Neural progenitor cell (in vitro differentiated cells): Measurements from ENCODE around the gene TDRKH. TPM values are rescaled to one million over a fixed set of nuclear protein-coding genes. Genes with fewer than 3 reads are reported as not detected.
"Not testable (repeated sequence)": the region's sequence is repeated elsewhere in the genome, so short reads cannot be mapped to it uniquely, and the experiment has no call there.

Experiments used
- DNase-seq: peaks from one replicate; pipeline ENCODE4 v3.0.0-alpha.2; 2016; ENCODE audit warnings: low spot score
- H2AFZ ChIP-seq: fragments of 200-600 bp; sonication (generic); replicated peaks from 2 replicates; pipeline ENCODE4 v1.6.1; 2016; ENCODE audit warnings: antibody characterized with exemption
- H3F3A ChIP-seq: fragments of 200-600 bp; sonication (generic); 2 replicates; pipeline ENCODE4 v1.6.1; 2016; ENCODE audit warnings: antibody characterized with exemption, low read depth
- H3K27ac ChIP-seq: fragments of 200-600 bp; sonication (generic); 2 replicates; pipeline ENCODE4 v1.5.1; 2016; ENCODE audit warnings: mild to moderate bottlenecking
- H3K27me3 ChIP-seq: fragments of 200-600 bp; sonication (generic); 2 replicates; pipeline ENCODE4 v1.6.1; 2016; ENCODE audit warnings: mild to moderate bottlenecking, moderate library complexity
- H3K36me3 ChIP-seq: fragments of 200-600 bp; sonication (generic); 2 replicates; pipeline ENCODE4 v1.5.1; 2016
- H3K4me1 ChIP-seq: fragments of 200-600 bp; sonication (generic); 2 replicates; pipeline ENCODE4 v1.6.1; 2016; ENCODE audit warnings: mixed run types
- H3K4me2 ChIP-seq: fragments of 200-600 bp; sonication (generic); 2 replicates; pipeline ENCODE4 v1.6.1; 2016
- H3K4me3 ChIP-seq: fragments of 200-600 bp; sonication (generic); 2 replicates; pipeline ENCODE4 v1.5.1; 2016
- H3K79me2 ChIP-seq: fragments of 200-600 bp; sonication (generic); 2 replicates; pipeline ENCODE4 v1.6.1; 2016; ENCODE audit warnings: low read depth
- H3K9ac ChIP-seq: fragments of 200-600 bp; sonication (generic); 2 replicates; pipeline ENCODE4 v1.6.1; 2016
- H3K9me3 ChIP-seq: fragments of 200-600 bp; sonication (generic); 2 replicates; pipeline ENCODE4 v1.5.1; 2016; ENCODE audit warnings: low read depth
- H4K20me1 ChIP-seq: fragments of 200-600 bp; sonication (generic); 2 replicates; pipeline ENCODE4 v1.6.1; 2016; ENCODE audit warnings: low read depth
- H3K27ac Mint-ChIP-seq: 3 replicates; pipeline ENCODE4 v1.8.0; 2021; ENCODE audit warnings: mixed read lengths
- H3K27me3 Mint-ChIP-seq: 2 replicates; pipeline ENCODE4 v1.8.0; 2022; ENCODE audit warnings: low read depth, mild to moderate bottlenecking, inconsistent platforms, moderate library complexity, mixed read lengths; ENCODE audit not compliant: insufficient read depth
- H3K36me3 Mint-ChIP-seq: 3 replicates; pipeline ENCODE4 v1.8.0; 2021; ENCODE audit warnings: mixed read lengths
- H3K4me1 Mint-ChIP-seq: 3 replicates; pipeline ENCODE4 v1.8.0; 2021; ENCODE audit warnings: mixed read lengths
- H3K4me3 Mint-ChIP-seq: 3 replicates; pipeline ENCODE4 v1.8.0; 2021; ENCODE audit warnings: mild to moderate bottlenecking, moderate library complexity, mixed read lengths
- H3K9me3 Mint-ChIP-seq: 3 replicates; pipeline ENCODE4 v1.8.0; 2020; ENCODE audit warnings: mixed read lengths
- EZH2 ChIP-seq: fragments of 200-600 bp; sonication (generic); IDR thresholded peaks from 2 replicates; pipeline ENCODE4 v1.6.1; 2017; ENCODE audit warnings: antibody characterized with exemption, mild to moderate bottlenecking, moderate library complexity
- EZH2phosphoT487 ChIP-seq: fragments of 200-600 bp; sonication (generic); IDR thresholded peaks from 2 replicates; pipeline ENCODE4 v1.6.1; 2017; ENCODE audit warnings: antibody characterized with exemption
- total RNA-seq: library from RNA; depleted of rRNA; stranded (reverse); fragments of >200 nt; gene quantifications from 2 replicates; pipeline ENCODE4 v1.2.3, GENCODE V29; 2015; ENCODE audit warnings: low replicate concordance
- TF ChIP-seq, protein P1 (sequence below): fragments of 200-600 bp; sonication (generic); IDR thresholded peaks from 2 replicates; pipeline ENCODE4 v1.5.1; 2017; ENCODE audit warnings: antibody characterized with exemption, mild to moderate bottlenecking

TDRKH gene
- total RNA-seq, 1 donor from 2014 or later = 26.3 TPM

- H3K4me1 ChIP-seq = no peaks in the 10 kb centered on the region
- H3K4me1 Mint-ChIP-seq = peaks cover 5% of the 10 kb centered on the region
- no peak for DNase-seq
- H3K36me3 ChIP-seq = no peaks in the 10 kb centered on the region
- H4K20me1 ChIP-seq = no peaks in the 10 kb centered on the region
- TF ChIP-seq EZH2 (no peak), EZH2phosphoT487 (no peak)
- TF ChIP-seq, protein P1, sequence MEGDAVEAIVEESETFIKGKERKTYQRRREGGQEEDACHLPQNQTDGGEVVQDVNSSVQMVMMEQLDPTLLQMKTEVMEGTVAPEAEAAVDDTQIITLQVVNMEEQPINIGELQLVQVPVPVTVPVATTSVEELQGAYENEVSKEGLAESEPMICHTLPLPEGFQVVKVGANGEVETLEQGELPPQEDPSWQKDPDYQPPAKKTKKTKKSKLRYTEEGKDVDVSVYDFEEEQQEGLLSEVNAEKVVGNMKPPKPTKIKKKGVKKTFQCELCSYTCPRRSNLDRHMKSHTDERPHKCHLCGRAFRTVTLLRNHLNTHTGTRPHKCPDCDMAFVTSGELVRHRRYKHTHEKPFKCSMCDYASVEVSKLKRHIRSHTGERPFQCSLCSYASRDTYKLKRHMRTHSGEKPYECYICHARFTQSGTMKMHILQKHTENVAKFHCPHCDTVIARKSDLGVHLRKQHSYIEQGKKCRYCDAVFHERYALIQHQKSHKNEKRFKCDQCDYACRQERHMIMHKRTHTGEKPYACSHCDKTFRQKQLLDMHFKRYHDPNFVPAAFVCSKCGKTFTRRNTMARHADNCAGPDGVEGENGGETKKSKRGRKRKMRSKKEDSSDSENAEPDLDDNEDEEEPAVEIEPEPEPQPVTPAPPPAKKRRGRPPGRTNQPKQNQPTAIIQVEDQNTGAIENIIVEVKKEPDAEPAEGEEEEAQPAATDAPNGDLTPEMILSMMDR = no peak
- no peak overlapping the region for H3K27ac ChIP-seq
- no peak overlapping the region for H2AFZ ChIP-seq
- no peak overlapping the region for H3K27ac Mint-ChIP-seq
- H3K36me3 Mint-ChIP-seq = peaks cover 8% of the 10 kb centered on the region
- peaks cover 17% of the 10 kb centered on the region for H3K27me3 Mint-ChIP-seq
- H3K9me3 Mint-ChIP-seq = peaks cover 21% of the 10 kb centered on the region
- no peak overlapping the region for H3K4me3 ChIP-seq
- H3K4me3 Mint-ChIP-seq = no peak overlapping the region
- no peaks in the 10 kb centered on the region for H3K9me3 ChIP-seq
- H3F3A ChIP-seq = no peaks in the 10 kb centered on the region
- no peaks in the 10 kb centered on the region for H3K79me2 ChIP-seq
- H3K9ac ChIP-seq = no peak overlapping the region
- H3K4me2 ChIP-seq = no peak overlapping the region
- H3K27me3 ChIP-seq = peaks cover 20% of the 10 kb centered on the region
These were observed 50.5 kb downstream of the TDRKH start for GRCh38 chr1:151739590-151740355.

- TF ChIP-seq, protein P1 = no peak
- TF ChIP-seq EZH2phosphoT487 (no peak), EZH2 (no peak)
- H2AFZ ChIP-seq = no peak overlapping the region
- no peaks in the 10 kb centered on the region for H3K9me3 ChIP-seq
- H3K4me3 Mint-ChIP-seq = no peak overlapping the region
- H3K4me2 ChIP-seq = no peak overlapping the region
- H3K27me3 Mint-ChIP-seq = peaks cover 14% of the 10 kb centered on the region
- no peaks in the 10 kb centered on the region for H4K20me1 ChIP-seq
- peaks cover 21% of the 10 kb centered on the region for H3K9me3 Mint-ChIP-seq
- H3K36me3 ChIP-seq = no peaks in the 10 kb centered on the region
- H3F3A ChIP-seq = no peaks in the 10 kb centered on the region
- no peak overlapping the region for H3K9ac ChIP-seq
- no peak overlapping the region for H3K4me3 ChIP-seq
- no peaks in the 10 kb centered on the region for H3K27me3 ChIP-seq
- H3K36me3 Mint-ChIP-seq = peaks cover 8% of the 10 kb centered on the region
- peaks cover 5% of the 10 kb centered on the region for H3K4me1 Mint-ChIP-seq
- H3K27ac ChIP-seq = no peak overlapping the region
- no peak for DNase-seq
- no peaks in the 10 kb centered on the region for H3K4me1 ChIP-seq
- H3K27ac Mint-ChIP-seq = no peak overlapping the region
- no peaks in the 10 kb centered on the region for H3K79me2 ChIP-seq
These were observed 52.8 kb downstream of the TDRKH start for GRCh38 chr1:151737479-151737878.

GRCh38 chr1:151737026-151737425, 53.3 kb downstream of the TDRKH start:
- Histone ChIP-seq H3K4me3 (no peak overlapping the region), H3K9ac (no peak overlapping the region), H2AFZ (no peak overlapping the region), H4K20me1 (no peaks in the 10 kb centered on the region), H3K4me1 (no peaks in the 10 kb centered on the region), H3K79me2 (no peaks in the 10 kb centered on the region), H3K27me3 (no peaks in the 10 kb centered on the region), H3K27ac (no peak overlapping the region), H3K36me3 (no peaks in the 10 kb centered on the region), H3F3A (no peaks in the 10 kb centered on the region), H3K9me3 (no peaks in the 10 kb centered on the region), H3K4me2 (no peak overlapping the region)
- no peak for DNase-seq
- no peak overlapping the region for H3K4me3 Mint-ChIP-seq
- no peak overlapping the region for H3K27ac Mint-ChIP-seq
- H3K27me3 Mint-ChIP-seq = peaks cover 11% of the 10 kb centered on the region
- H3K9me3 Mint-ChIP-seq = peaks cover 21% of the 10 kb centered on the region
- TF ChIP-seq EZH2phosphoT487 (no peak), EZH2 (no peak)
- TF ChIP-seq, protein P1 = no peak
- peaks cover 5% of the 10 kb centered on the region for H3K4me1 Mint-ChIP-seq
- H3K36me3 Mint-ChIP-seq = peaks cover 8% of the 10 kb centered on the region

GRCh38 chr1:151733995-151734394, 56.3 kb downstream of the TDRKH start:
- H3K4me3 ChIP-seq, H3K9me3 ChIP-seq, H3K36me3 Mint-ChIP-seq, H3K27ac Mint-ChIP-seq, H2AFZ ChIP-seq, H3K4me1 ChIP-seq, DNase-seq, H3K36me3 ChIP-seq, H3K4me2 ChIP-seq, H3F3A ChIP-seq, H3K79me2 ChIP-seq, H4K20me1 ChIP-seq, H3K27me3 ChIP-seq, H3K4me3 Mint-ChIP-seq, H3K27ac ChIP-seq, H3K9ac ChIP-seq: not testable (repeated sequence)
- H3K27me3 Mint-ChIP-seq = peaks cover 10% of the 10 kb centered on the region
- peaks cover 10% of the 10 kb centered on the region for H3K4me1 Mint-ChIP-seq
- peaks cover 20% of the 10 kb centered on the region for H3K9me3 Mint-ChIP-seq
